Fibroblast of peridontal ligament (primary cell): Measurements from ENCODE around the gene ELOVL1.
"Not testable (repeated sequence)": the region's sequence is repeated elsewhere in the genome, so short reads cannot be mapped to it uniquely, and the experiment has no call there.

ENCODE experiments used
- DNase-seq: peaks from one replicate; pipeline ENCODE4 v3.0.0-alpha.2; 2010; ENCODE audit errors: extremely low read depth

Gene ELOVL1

DNA sequence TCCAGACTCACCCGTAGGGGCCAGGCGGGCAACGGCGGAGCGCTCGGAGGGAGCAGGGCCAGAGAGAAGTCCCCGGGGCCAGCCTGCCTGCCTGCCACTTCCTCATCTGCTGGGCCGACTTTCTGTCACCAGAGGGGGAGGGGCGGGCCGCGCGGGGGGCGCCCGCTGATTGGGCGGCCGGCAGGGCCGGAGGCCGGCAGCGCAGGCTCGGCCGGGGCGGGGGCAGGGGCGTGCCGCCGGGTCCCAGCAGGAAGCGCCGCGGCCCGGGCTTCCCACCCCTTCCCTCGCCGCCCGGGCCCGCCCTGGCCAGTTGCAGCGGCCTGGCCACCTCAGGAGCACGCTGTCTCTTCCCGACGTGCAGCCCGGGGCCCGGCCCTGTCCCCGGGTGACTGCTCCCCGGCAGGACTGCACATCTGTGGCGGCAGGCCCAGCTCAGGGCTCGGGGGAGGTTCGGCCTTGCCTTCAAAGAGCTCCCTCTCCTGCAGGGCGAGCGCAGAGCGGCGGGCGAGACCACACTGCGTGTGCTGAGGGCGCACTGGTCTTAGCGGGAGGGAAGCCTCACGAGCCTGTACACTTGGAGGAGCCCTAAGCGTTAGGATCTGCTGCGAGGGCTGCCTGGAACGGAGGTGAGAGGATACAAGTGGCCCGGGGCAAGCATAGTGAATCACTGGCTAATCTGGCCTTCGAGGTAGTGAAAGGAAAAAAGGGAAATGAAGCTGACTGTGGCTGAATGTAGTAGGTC is at the start of gene ELOVL1:
ELOVL1 (minus strand) TSS at position 108 of the 742 bp plus-strand sequence. CDS start 2,402 bp downstream, outside the sequence.
- peak; percentile 70 for DNase-seq

- no peak for DNase-seq
Observed at GRCh38 chr1:43415901-43416300, 48.1 kb upstream of the ELOVL1 start.

DNA sequence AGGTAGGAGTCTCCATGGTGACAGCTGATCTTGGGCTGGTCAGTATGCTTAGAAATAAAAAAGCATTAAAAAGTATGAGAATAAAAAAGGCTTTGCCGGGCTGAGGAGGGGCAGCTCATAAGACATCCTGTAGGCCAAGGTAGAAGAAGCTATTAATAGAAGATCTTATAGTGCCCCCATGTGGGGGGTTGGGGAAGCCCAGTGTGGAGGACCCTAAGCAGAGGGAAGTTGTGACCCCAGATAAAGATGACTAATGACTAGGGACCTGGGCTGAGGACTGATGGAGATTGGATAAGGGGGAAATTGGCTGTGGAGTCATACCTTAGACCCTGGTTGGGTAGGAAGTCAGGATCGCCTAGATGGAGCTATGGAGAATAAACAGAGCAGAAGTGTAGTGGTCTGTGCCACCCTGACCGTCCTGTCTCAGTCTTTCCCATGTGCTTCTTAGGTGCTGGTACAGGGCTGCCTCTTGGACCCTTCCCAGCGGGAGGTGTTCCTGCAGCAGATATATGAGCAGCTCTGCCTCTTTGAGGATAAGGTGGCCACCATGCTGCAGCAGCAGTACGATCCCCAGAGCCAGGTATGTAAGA is 46.9 kb upstream of the ELOVL1 start:
- DNase-seq, result peak; percentile 56

- not testable (repeated sequence) for DNase-seq
Observed at GRCh38 chr1:43413426-43413825, 45.6 kb upstream of the ELOVL1 start.

GRCh38 chr1:43410571-43410970 is 42.8 kb upstream of the ELOVL1 start:
- no peak for DNase-seq

DNA sequence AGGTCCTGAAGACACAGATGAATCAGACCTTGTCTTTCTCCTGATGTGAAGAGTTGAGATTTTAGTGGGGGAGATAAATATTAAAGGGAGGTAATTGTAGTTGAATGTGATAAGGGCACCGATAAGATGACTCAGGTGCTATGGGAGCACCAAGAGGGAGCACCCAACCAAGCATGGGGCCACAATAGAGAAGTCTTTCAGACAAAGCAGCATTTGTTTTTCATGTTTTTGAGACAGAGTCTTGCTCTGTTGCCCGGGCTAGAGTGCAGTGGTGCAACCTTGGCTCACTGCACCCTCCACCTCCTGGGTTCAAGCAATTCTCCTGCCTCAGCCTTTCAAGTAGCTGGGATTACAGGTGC is 38.0 kb upstream of the ELOVL1 start:
- DNase-seq, result no peak

DNA sequence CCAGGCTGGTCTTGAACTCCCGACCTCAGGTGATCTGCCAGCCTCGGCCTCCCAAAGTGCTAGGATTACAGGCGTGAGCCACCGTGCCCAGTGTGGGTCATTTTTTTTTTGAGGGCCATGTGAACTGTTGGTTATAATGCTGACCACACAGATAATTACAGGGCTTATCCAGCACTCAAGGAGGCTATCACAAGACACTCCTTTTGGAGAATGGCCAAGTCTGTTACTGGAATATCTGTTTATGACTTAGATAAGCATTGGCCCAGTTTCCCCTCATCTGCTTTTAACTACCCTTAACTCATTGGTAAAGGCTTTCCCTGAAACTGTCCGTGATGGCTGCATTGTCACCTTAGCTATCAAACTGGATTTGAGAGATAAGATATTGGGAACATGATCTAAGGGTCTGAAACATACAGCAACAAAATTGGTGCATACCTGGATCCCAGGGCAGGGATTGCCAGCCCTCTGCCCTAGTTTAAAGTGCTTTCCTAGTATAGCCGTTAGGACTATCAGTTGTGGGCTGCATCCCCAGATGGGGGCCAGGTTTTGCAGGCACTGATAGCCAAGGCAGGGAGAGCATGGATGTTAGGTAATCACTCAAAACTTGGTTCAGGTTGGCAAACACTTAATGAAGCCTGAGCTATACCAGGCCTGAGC is 37.5 kb upstream of the ELOVL1 start:
- peak; percentile 60 for DNase-seq

DNA sequence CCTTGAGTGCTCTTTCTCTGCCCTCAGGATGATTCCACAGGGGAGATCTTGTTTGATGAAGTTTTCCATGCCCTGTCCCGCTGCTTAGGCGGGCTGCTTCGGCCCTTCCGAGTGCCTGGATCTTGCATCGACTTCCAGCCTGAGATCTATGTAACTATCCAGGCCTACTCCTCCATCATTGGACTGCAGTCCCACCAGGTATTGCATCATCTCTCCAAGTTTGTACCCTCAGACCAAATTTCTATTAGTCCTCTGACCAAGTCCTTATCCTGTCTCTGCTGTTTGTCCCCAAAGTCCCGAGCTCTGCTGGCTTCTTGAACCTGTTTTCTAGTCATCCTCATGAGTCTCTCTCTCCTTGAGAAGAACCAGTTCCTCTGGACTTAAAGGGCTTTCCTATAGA is 36.5 kb upstream of the ELOVL1 start:
- DNase-seq, result no peak

DNA sequence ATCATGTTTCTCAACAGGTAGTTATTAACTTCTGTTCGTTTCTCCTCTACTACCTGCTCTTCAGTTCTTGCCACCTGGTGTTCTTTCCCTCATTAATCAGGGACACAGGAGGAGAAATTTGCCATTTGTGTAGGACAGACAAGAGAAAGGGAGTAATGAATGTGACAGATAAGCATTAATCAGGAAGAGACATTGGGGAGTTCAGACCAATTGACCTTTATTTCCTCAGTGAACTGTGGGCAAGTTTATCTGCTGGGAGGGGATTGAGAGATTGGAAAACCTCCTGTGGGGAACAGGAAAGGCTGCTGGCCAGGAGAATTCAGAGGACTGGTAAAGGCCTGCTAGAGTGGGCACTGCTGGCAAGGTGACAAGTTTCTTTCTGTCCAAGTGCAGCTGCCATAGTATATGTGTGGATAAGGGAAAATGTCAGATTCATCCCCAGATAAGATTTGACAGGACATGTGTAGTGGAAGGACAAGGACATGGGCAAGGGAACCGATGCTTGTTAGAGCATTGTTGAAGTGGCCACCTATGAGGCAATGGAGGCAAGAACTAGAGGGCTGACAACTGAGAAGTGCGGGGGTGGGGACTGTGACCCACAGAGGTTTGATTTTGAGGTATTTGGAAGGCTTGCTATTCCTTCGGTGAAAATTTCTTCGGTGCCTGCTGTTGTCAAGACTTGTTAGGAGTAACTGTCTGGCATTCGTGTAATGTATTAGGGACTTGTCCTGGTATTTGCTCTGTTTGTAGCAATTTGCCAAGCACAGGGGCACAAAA is 34.5 kb upstream of the ELOVL1 start:
- DNase-seq, result no peak

DNA sequence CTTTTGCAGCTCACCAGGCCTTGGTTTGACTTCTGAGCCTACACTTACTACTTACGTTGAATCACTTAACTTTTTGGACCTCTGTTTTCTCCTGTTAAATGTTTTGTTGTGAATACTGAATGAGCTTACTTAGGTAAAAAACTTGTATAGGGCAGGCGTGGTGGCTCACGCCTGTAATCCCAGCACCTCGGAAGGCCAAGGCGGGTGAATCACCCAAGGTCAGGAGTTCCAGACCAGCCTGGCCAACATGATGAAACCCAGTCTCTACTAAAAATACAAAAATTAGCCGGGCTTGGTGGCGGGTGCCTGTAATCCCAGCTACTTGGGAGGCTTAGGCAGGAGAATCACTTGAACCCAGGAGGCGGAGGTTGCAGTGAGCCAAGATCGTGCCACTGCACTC is 32.6 kb upstream of the ELOVL1 start:
- DNase-seq, result not testable (repeated sequence)

GRCh38 chr1:43398227-43398626 is 30.4 kb upstream of the ELOVL1 start:
- DNase-seq, result no peak

DNA sequence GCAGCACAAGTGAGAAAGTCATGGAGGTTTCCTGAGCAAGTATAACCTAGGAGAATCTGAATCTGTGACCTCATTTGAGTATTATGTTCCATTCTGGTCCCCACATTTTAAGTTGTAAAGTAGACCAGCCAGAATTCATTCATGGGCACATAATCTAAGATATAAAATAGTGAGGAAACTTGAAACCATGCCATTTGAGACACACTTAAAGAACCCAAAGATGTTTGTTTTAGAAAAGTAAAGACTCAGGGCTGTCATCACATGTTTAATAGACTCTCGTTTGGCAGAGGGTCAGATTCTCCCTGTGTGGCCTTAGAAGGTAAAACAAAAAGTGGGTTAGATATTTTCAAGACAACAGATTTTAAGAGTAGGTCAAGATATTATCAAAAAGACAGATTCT is 28.2 kb upstream of the ELOVL1 start:
- no peak for DNase-seq

DNA sequence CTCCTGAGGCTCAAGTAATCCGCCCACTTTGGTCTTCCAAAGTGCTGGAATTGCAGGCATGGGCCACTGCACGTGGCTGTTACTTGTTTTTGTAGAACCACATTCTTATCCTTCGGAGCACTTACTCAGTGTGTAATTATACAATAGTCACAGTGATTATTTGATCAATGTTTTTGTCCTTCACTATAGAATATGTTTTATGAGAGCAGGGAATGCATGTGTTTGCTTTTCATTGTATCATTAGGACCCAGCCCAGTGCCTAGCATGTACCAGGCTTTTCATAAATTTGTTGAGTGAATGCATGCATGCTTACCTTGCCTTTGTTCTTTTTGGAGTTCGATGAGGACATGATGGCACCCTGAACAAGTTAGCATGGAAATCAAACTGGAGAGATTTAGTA is 27.7 kb upstream of the ELOVL1 start:
- DNase-seq, result no peak

DNA sequence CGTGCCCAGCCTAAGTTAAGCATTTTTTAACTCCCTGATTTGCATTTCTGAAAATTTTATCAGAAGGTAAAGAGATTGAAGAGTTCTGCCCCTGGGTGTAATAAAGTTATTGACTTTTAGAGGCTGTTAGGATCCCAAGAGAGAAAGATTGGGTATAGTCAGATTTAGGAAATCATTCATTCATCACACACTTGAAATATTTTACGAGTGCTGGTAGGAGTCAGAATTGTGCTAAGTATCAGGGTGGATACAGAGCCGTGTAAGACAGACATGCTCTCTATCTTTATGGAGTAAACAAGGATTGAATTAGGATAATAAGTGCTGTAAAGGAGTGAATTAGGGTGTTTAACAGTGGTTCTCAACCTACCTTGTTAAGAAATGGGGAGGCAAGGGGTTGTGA is 24.9 kb upstream of the ELOVL1 start:
- no peak for DNase-seq

GRCh38 chr1:43389326-43390313 is 21.8 kb upstream of the ELOVL1 start, which contains the start of the genes MED8 and SZT2:
Gene MED8, minus strand, starts transcription at chr1:43389800. Its CDS starts 36 bp downstream, at chr1:43389764.
Gene SZT2, plus strand, starts transcription at chr1:43389899. Its CDS starts 70 bp downstream, at chr1:43389969.
- DNase-seq, result peak; percentile 94

DNA sequence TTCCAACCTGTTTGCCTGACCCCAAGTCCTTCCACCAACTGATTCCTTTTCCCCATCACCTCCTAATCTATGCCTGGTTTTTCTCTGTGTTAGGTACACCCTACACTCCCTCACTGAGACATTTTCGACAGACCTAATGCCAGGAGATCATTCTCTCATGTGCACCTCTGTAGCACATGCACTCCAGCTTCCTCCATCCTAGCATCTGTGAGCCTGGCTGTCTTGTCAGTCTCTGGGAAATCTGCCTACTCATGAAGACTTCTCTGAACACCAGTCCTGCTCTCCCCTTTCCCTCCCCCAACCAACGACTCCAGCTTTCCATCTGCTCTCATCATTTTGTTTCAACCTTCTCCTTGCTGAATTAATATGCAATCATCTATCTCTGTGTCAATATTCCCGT is 20.8 kb upstream of the ELOVL1 start:
- no peak for DNase-seq

DNA sequence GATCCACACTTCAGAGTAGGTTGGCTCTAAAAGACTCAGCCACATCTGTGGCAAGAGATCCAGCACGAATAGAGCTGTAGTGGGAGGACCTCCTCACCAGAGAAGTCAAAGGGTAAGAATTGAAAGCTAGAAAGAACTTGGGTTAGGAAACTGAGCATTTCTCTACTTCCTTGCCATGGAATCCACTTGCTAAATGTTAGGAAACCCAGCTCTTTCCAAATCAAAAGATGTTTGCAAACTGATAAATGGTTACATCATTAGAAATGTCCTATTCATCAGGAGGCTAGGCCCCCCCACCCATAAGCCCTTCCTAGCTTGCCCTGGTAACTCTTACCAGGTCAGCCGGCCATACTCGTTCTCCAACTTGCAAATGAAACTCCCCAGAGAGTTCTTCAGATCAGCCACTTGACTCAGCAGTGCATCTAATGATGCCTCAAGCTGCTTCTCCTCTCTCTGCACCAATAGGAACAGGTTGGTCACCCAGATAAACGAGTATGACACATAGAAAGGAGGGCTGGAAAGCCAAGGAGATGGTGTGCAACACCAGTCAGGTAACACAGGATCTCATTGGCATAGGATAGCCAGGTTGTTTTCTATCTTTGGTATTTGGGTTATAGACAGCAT is 20.3 kb upstream of the ELOVL1 start:
- DNase-seq, result peak; percentile 23

DNA sequence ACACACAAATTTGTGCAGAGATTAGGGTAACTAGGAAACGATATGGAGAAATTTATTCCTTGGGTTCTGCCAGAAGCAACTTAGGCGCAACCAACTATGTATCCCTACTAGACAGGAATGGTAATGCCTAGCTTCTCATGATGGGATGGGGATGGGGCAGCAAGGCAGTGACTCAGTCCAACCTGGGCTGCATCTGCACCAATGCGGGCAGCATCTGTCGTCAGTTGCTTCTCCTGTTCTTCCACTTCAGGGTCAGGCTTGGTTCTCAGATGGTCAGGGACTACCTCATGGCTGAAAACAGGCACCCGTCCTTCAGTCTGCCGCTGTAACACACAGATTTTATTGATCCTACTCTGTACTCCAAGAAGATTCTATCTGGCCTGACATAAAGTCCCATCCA is 18.9 kb upstream of the ELOVL1 start:
- no peak for DNase-seq

GRCh38 chr1:43383449-43383848 is 15.6 kb upstream of the ELOVL1 start:
- DNase-seq, result no peak

GRCh38 chr1:43382027-43382779 is 14.4 kb upstream of the ELOVL1 start:
- DNase-seq, result no peak
